SK-N-SH (cell line): Measurements from ENCODE around the gene VASP.

Experiments
- CTCF ChIP-seq: fragments of 200-600 bp; sonication (generic); IDR thresholded peaks from 2 replicates; pipeline ENCODE4 v1.6.1; 2017; ENCODE audit warnings: antibody characterized with exemption, mild to moderate bottlenecking, moderate library complexity
- EP300 ChIP-seq, 2 experiments: IDR thresholded peaks; 2 replicates each; pipeline versions ENCODE4 v1.4.0 to v1.6.1; 2012; ENCODE audit warnings: borderline replicate concordance in 1 of 2, low read depth in 1 of 2, low read length in 1 of 2
- RFX5 ChIP-seq: IDR thresholded peaks from 2 replicates; pipeline ENCODE4 v1.6.1; 2012; ENCODE audit warnings: mild to moderate bottlenecking, improper control_type of control experiment, low read length

- TF ChIP-seq CTCF, result no peak
- TF ChIP-seq RFX5, result no peak
- no peak for TF ChIP-seq EP300 (IDR thresholded peaks at IDR 0.05; ENCODE audit: borderline replicate concordance in 1 of 2, low read depth in 1 of 2, low read length in 1 of 2)
Measured at GRCh38 chr19:45517641-45518468, 10.6 kb downstream of the VASP start.
